Purkinje cell (primary cell): Measurements from ENCODE around the gene DDA1. TPM values are rescaled to one million over a fixed set of nuclear protein-coding genes. Genes with fewer than 3 reads are reported as not detected.

Experiments used
- polyA plus RNA-seq: library from polyadenylated mRNA; unstranded; fragments of >200 nt; fragmentation: Nextera tagmentation; gene quantifications from 2 replicates; pipeline ENCODE4 v1.2.1, GENCODE V29; 2014

DDA1 gene
- polyA plus RNA-seq = 5.3 and 14.2 TPM in 2 replicates

DNA sequence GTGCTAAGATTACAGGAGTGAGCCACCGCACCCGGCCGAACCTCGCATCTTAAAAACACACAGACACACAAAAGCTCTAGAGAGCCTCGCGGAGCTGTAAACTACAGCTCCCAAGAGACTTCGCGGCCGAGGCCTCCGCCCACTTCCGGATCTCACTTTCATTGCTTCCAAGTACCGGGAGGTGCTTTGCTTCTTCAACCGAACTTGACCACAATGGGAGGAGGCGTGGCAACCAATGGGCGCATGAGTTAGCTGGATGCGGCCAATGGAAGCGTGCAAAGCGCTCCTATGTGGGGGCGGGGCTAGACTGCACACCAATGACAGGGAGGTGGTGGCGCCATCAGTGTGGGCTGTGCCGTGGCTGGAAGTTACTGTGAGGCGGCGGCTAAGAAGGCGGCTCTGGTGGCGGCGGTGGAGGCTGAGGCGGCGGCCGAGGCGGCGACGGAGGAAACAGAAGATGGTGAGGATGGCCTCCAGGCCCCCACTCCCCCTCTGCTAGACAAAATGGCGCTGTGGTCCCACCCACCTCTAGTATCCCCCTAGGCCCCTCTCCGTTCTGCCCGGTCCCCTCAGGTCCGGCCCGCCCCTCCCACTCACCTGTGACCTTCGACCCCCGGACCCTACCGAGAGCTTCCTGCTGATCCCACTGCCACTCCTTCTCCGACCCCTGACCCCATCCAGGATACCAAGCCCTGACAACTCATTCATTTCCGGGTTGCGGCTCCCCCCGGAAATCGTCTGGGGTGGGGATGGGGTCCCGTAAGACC, at the start of gene DDA1:
TSS of gene DDA1 (plus strand) at position 366 of the 767 bp plus-strand sequence. CDS start at position 458, 92 bp downstream.

DNA sequence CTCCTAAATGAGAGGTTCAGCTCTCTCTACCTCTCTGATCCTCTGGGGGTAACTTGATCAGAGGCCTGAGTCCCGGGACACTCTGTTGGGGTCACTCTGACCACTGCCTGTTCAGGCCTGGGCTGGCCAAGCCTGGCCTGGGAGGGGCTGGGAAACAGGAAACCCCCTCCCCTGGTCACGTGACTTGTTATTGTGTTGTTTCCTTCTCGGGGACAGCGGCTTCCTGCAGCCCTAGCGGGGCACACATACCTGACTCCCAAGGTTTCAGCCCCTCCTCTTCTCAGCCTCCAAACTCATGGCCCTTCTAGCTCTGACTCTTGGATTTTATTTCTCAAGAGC, 44.8 kb upstream of the DDA1 start, which contains the start of gene USHBP1:
TSS of gene USHBP1 (minus strand) at position 105 of the 339 bp plus-strand sequence. CDS start 446 bp downstream, outside the sequence.

DNA sequence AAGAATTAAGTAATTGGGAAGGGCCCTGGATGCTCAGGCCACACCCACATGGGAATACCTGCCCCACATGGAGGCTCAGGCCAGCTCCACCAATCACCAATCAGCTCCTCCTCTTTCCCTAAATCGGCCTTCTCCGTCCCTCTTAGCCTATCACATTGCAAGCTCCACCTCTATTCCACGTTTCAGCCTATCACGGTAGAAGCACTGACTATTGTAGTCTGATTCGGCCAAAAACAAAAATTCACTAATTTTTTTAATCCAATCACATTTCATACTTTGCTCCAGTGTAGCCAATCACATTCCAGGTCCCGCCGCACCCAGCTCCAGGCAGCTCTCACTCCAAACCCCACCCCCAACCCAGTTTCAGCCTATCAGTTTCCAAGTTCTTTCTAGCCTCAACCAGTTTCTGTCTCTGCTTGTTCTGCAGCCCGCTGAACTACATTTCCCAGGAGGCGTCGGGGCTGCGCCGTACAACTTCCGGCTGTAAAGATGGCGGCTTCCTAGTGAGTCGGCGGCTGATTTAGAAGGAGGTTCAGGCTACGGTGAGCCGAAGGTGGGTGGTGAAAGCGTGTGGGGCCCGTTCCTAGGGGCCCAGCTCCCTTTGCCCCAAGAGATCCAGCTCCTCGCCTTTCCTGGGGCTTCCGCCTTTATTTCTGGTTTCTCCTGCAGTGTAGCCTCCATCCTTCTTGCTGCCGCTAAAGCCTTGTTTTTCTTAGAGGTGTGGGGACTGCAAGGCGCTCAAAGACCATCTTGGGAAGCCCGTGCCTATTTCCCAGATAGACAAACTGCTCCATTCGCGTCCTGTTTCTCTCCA, 42.2 kb upstream of the DDA1 start, which contains the start of gene BABAM1:
TSS of gene BABAM1 (plus strand) at position 469 of the 814 bp plus-strand sequence. CDS start 1,364 bp downstream, outside the sequence.

DNA sequence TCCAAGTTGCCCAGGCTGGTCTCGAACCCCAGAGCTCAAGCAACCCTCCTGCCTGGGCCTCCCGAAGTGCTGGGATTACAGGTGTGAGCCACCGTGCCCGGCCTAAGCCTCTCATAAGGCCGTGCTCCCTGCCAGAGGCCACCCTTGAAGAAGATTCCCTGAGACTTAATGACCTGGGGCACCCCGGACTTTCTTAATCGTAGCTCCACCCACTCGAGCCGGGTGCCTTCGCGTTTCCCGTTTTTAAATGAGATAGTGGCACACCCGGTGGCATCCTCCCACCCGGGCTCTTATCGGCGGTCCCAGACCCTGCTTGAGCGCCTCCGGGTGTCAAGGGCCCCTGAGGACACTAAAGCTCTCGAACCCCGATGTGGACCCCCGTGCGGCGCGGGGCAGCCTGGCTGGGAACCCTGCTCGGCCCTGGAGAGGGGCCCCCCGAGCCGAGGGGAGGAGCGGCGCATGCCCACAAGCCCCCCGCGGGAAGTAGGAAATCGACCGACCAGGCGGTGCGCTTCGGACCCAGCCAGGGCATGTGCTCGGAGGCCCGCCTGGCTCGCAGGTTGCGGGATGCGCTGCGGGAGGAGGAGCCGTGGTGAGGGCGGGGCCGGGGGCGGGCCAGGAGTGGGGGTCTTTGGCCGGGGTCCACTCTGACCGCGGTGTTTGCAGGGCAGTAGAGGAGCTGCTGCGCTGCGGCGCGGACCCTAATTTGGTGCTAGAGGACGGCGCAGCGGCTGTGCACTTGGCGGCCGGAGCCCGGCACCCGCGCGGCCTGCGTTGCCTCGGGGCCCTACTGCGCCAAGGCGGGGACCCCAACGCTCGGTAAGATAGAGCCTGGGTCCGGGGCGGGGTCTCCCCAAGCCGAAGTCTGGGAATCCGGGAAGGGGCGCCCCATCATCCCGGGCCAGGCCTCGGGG, 27.7 kb upstream of the DDA1 start, which contains the start of gene ANKLE1:
TSS of gene ANKLE1 (plus strand) at position 511 of the 914 bp plus-strand sequence. CDS start at position 531, 20 bp downstream.

DNA sequence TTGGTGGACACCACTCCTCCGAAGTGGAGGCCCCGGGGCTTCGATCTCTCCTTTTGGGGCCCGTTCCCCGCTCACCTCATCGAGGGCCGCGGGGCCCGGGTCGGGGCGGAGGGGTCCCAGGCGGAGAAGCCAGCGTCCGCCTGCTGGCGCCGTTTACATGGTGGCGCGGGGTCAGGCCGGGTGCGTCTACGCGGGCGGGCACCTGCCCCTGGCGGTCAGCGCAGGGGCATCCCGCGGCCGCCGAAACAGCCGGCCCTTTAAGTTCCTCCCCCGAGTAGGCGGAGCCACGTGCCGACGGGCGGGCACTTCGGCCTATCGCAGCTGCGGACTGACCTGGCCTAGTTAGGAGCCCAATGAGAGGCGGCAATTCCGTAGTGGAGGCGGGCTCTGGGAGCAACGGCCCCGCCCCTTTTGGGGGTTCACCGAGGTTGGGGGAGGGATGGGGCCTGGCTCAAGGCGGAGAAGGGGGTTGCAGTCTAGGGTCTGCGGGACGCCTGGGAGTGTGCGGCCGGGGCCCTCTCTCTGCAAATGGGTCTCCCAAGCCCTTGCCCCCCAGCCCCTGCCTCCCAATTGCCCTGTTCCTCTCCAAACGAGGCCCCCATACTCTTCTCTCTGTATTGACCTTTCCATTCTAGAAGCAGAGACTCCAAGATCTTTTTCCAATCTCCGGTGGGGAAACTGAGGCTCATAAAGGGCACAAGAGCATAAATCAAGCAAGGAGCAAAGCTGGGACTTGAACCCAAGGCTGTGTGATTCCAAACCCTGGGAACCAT, 6.0 kb upstream of the DDA1 start, which contains the start of gene ABHD8:
TSS of gene ABHD8 (minus strand) at position 259 of the 773 bp plus-strand sequence. CDS start 1,809 bp downstream, outside the sequence.

DNA sequence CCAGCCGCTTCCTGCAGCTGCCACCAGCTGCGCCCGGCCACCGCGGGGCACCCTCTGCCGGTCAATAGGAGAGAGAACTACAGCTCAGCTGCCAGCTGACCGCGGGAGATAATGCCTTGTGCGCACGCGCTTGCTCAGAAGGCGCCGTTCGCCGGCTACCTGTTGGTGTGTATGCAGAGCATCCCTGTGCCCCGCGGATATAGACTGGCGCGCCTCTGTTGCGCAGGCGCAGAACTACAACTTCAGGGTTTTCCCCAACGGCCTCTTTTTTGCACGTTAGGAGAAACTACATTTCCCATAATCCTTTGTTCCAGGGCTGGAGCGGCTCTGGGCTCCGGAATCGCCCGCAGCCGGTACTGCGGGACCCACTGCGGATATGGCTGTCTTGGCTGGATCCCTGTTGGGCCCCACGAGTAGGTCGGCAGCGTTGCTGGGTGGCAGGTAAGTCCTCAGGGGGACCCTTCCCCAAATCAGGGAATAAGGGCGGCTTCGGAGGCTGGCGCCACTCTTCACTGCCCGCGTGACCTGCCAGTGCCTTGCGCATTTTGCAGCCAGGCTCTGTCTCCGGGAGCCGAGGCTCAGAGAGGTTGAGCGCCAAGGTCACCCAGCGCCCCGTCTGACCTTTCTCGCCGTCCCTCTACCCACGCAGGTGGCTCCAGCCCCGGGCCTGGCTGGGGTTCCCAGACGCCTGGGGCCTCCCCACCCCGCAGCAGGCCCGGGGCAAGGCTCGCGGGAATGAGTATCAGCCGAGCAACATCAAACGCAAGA, 3.7 kb upstream of the DDA1 start, which contains the start of gene MRPL34:
TSS of gene MRPL34 (plus strand) at position 356 of the 768 bp plus-strand sequence. CDS start at position 377, 21 bp downstream.

DNA sequence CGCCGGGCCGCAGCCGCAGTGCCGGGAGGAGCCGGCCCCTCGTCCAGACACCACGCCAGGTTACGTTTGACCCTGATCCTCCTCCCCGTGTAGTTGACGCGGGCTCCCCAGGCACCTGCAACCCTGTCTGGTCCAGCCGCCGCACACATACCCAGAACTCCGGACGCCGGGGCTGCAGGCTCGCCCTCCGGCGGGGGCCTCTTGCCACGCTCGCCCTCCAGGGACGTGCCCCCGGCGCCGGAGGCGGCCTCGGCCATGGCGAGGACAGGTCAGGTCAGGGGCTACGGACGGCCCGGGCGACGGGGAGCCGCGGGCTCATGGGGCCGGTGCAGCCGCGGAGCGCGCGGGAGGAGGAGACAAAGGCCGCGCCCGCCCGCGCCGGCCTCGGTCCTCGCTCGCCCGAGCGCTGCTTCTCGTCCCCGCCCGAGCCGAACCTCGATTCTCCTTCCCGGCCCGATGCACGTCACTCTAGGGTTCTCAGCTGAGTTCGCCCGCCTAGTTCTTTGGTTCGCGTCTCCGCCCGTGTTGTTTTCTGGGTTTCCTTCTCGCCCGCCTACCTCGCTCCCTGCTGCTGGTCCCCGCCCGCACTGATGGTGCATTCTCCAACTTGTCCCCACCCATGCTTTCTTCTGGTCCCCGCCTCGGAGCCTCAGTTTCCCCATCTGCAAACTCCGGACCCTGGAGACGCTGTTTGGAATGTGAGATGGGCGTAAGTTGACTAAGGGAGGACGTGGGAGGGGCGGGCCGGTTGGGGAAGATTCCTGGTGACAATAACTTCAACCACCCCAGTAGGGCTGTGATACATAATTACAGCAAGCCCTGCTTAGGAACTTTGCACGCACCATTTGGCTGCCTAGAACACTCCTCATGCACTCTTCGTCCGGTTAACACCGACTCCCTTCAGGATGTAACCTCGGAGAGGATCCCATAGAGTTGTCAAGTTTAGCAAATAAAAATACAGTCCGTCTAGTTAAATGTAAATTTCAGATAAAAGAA, 25.3 kb downstream of the DDA1 start, which contains the start of gene ANO8:
TSS of gene ANO8 (minus strand) at position 442 of the 996 bp plus-strand sequence. CDS start at position 257, 185 bp downstream.

DNA sequence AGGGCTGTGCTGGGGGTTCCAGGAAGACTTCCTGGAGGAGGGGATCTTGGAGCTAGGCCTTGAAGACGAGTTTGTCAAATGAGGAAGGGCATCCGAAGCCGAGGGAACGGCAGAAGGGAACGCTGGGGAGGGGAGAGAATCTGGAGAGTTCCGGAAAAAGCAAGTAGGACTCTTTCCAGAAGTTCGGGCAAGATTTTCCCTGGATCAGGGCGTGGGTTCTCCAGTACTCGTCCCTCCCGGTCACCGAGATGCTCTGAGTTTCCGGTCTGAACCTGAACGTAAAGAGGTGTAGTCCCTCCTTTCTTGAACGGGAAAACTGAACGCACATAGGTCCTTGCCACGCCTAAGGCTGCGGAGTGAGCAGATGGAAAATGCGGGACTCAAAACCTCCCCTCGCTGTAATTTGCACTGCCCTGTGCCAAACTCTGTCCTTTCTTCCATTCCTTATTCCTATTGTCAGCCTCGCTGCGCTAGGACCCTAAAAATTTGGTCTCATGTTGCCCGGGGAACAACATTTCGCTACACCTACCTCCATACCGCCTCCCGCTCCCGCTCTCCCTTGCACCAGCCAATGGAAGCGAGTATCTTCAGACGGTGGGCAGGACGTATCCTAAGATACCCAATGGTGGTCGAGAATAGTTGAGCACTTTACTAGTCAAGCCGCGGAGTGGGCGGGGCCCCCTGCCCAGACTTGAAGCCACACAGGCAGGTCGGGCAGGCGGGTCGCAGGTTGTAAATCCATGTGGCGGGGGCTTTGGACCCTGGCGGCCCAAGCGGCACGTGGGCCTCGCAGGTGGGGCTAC, 27.7 kb downstream of the DDA1 start, which contains the start of gene GTPBP3:
TSS of gene GTPBP3 (plus strand) at position 682 of the 803 bp plus-strand sequence. CDS start at position 741, 59 bp downstream.

Other genes with a start within 250 kb of the DDA1 start
- gene HAUS8, start 234.1 kb upstream of the DDA1 start, polyA plus RNA-seq = 0.48 and 5.1 TPM in 2 replicates
- 0.85 and 4.5 TPM in 2 replicates for gene MYO9B, start 233.8 kb upstream of the DDA1 start, polyA plus RNA-seq
- 43.9 and 51.1 TPM in 2 replicates for gene USE1, start 94.2 kb upstream of the DDA1 start, polyA plus RNA-seq
- gene OCEL1, start 83.3 kb upstream of the DDA1 start, polyA plus RNA-seq = 17.9 and 18.2 TPM in 2 replicates
- 2.4 and 6.3 TPM in 2 replicates for gene NR2F6, start 63.6 kb upstream of the DDA1 start, polyA plus RNA-seq
- not detected in 2 replicates for gene USHBP1, start 44.8 kb upstream of the DDA1 start, polyA plus RNA-seq
- 45.2 and 64.5 TPM in 2 replicates for gene BABAM1, start 42.1 kb upstream of the DDA1 start, polyA plus RNA-seq
- 0.28 TPM in 1 of 2 replicates, not detected in the other for gene ANKLE1, start 27.7 kb upstream of the DDA1 start, polyA plus RNA-seq
- gene ABHD8, start 6.1 kb upstream of the DDA1 start, polyA plus RNA-seq = 0.71 and 2.5 TPM in 2 replicates
- gene MRPL34, start 3.7 kb upstream of the DDA1 start, polyA plus RNA-seq = 58.3 and 88.7 TPM in 2 replicates
- gene ANO8, start 25.3 kb downstream of the DDA1 start, polyA plus RNA-seq = 1.2 and 2.9 TPM in 2 replicates
- gene GTPBP3, start 28.0 kb downstream of the DDA1 start, polyA plus RNA-seq = 0.87 and 6.8 TPM in 2 replicates
- gene PLVAP, start 67.8 kb downstream of the DDA1 start, polyA plus RNA-seq = not detected in 2 replicates
- not detected in 2 replicates for gene CCDC194, start 84.6 kb downstream of the DDA1 start, polyA plus RNA-seq
- gene BST2, start 96.1 kb downstream of the DDA1 start, polyA plus RNA-seq = not detected in 2 replicates
- gene MVB12A, start 110.5 kb downstream of the DDA1 start, polyA plus RNA-seq = 1.2 and 4.1 TPM in 2 replicates
- gene TMEM221, start 139.1 kb downstream of the DDA1 start, polyA plus RNA-seq = not detected in 2 replicates
- gene NXNL1, start 151.4 kb downstream of the DDA1 start, polyA plus RNA-seq = not detected in 2 replicates
- 1.5 and 2.3 TPM in 2 replicates for gene SLC27A1, start 161.0 kb downstream of the DDA1 start, polyA plus RNA-seq
- 3.9 and 4.0 TPM in 2 replicates for gene PGLS, start 202.1 kb downstream of the DDA1 start, polyA plus RNA-seq
- 0.28 and 1.7 TPM in 2 replicates for gene COLGALT1, start 246.1 kb downstream of the DDA1 start, polyA plus RNA-seq